ENCODE data around the gene NPHP1. TPM values are rescaled to one million over a fixed set of nuclear protein-coding genes. Genes with fewer than 3 reads are reported as not detected.
"Not testable (repeated sequence)": the region's sequence is repeated elsewhere in the genome, so short reads cannot be mapped to it uniquely, and the experiment has no call there.

Gene NPHP1
- total and polyA plus RNA-seq, 2 of the 4 experiments (the other 2 are of a cell fraction): 1.8 to 2.5 TPM

GRCh38 chr2:110075896-110076295 lies 128.9 kb downstream of the NPHP1 start:
- H3K18ac ChIP-seq (ENCODE audit: low read depth, low read length); H2AK9ac ChIP-seq (replicated peaks; ENCODE audit: low read depth, low read length, poor library complexity); H3K9me3 ChIP-seq (ENCODE audit: control insufficient read depth, insufficient read depth, low read length); H3K23ac ChIP-seq (ENCODE audit: low read depth, low read length); H3K56ac ChIP-seq (ENCODE audit: extremely low read depth, insufficient read depth, low read length); DNase-seq; dilution Hi-C loops (cut with HindIII; ENCODE audit: low sequenced_read_pairs, unreplicated experiment); intact Hi-C loops (cut with micrococcal nuclease); H3K9ac ChIP-seq (ENCODE audit: low read depth, low read length); H2BK5ac ChIP-seq (ENCODE audit: low read depth, low read length, poor library complexity, severe bottlenecking); CTCF ChIA-PET; H3K14ac ChIP-seq (replicated peaks; ENCODE audit: low read depth, low read length); ATAC-seq (ENCODE audit: low read depth); H4K8ac ChIP-seq (ENCODE audit: low read depth in 2 of 2, low read length in 2 of 2); H2BK120ac ChIP-seq (ENCODE audit: low read depth, low read length); H3K4ac ChIP-seq (ENCODE audit: low read depth, low read length); H3K27ac ChIP-seq (ENCODE audit: insufficient read depth, low read length); H2AFZ ChIP-seq (replicated peaks; ENCODE audit: low read length, poor library complexity); H4K91ac ChIP-seq (ENCODE audit: insufficient read depth, low read depth, low read length); POLR2A ChIA-PET (ENCODE audit: unreplicated experiment); H2BK20ac ChIP-seq (ENCODE audit: low read depth, low read length); H3K9me1 ChIP-seq (ENCODE audit: insufficient read depth, low read length); H2BK15ac ChIP-seq (ENCODE audit: low read depth, low read length); H3K4me3 ChIP-seq (ENCODE audit: insufficient read depth, low read depth, low read length); H4K5ac ChIP-seq (ENCODE audit: low read depth, low read length); H3K4me1 ChIP-seq (ENCODE audit: control insufficient read depth, insufficient read depth, low read length); H3K36me3 ChIP-seq (ENCODE audit: control insufficient read depth, insufficient read depth, low read length); H3K79me1 ChIP-seq (ENCODE audit: low read depth in 1 of 2, low read length in 2 of 2); BruUV-seq (replicated peaks); H4K20me1 ChIP-seq (ENCODE audit: insufficient read depth, low read length); H2AK5ac ChIP-seq (ENCODE audit: low read depth, low read length); H3K27me3 ChIP-seq (ENCODE audit: control insufficient read depth, insufficient read depth, low read length); H3K4me2 ChIP-seq (ENCODE audit: low read depth, low read length); in situ Hi-C loops (cut with MboI; ENCODE audit: low sequenced_read_pairs): not testable (repeated sequence)
- WGBS, 2 experiments (ENCODE audit: extremely low coverage in 2 of 2, insufficient read length in 1 of 2): no CpG with 5 or more reads among the region's 4 CpGs

Small RNA genes within 50 kb of the gene (microRNA-seq; reads per million reads assigned to microRNA genes)
- gene MIR4436B1 (ENCODE audit: insufficient read depth in 1 of 2, insufficient read length in 1 of 2, unreplicated experiment in 1 of 2): 0 reads per million in 2 experiments

Small RNA genes within 50 kb of the gene (small RNA-seq; reads per million reads assigned to genes)
- 0 reads per million in 5 experiments for gene MIR4436B1

Other genes starting within 250 kb of the NPHP1 start
- 1.6 and 2.2 TPM in 2 replicates for gene MALL, start 89.2 kb downstream of the NPHP1 start, total RNA-seq (2012; rRNA removed)
- 1.2 and 1.6 TPM in 2 replicates for gene MALL, start 89.2 kb downstream of the NPHP1 start, polyA plus RNA-seq (2012; rRNA removed)
- gene MTLN, start 7.5 kb upstream of the NPHP1 start, total RNA-seq (2012; rRNA removed): 6.9 and 14.5 TPM in 2 replicates
- 13.5 and 20.7 TPM in 2 replicates for gene MTLN, start 7.5 kb upstream of the NPHP1 start, polyA plus RNA-seq (2012; rRNA removed)